Endothelial cell of umbilical vein (primary cell): ENCODE measurements around the gene RYR3. TPM values are rescaled to one million over a fixed set of nuclear protein-coding genes. Genes with fewer than 3 reads are reported as not detected.

Experiments
- BruUV-seq: library from RNA; stranded (reverse); fragments of 400-500 nt; replicated peaks from 2 replicates; lab custom pipeline; 2021; lab: Mats Ljungman, UMichigan
- CTCF ChIA-PET: fragments of 300-600, 350-600 bp; sonication (Branson Sonifier 250); formaldehyde crosslinking; loops from one replicate; lab custom pipeline; 2021; ENCODE audit warnings: antibody characterized with exemption, inconsistent platforms; lab: Charles Lee
- POLR2A ChIA-PET: fragments of 300-600, 350-600 bp; sonication (Branson Sonifier 250); formaldehyde crosslinking; loops from one replicate; lab custom pipeline; 2021; ENCODE audit warnings: antibody characterized with exemption, inconsistent platforms; lab: Charles Lee
- DNase-seq: peaks from one replicate; pipeline ENCODE4 v3.0.0-alpha.2; 2011; ENCODE audit warnings: low read depth, low spot score
- FAIRE-seq: peaks from 2 replicates; lab custom pipeline; 2011; peaks lifted over from hg19 to GRCh38; lab: Jason Lieb, UNC
- H2AFZ ChIP-seq: 2 replicates; pipeline ENCODE4 v1.6.0; 2012; ENCODE audit warnings: low read depth, low read length, control low read depth, inconsistent platforms
- H3K27ac ChIP-seq: 2 replicates; pipeline ENCODE4 v1.5.1; 2011; ENCODE audit warnings: low read depth, mild to moderate bottlenecking, control low read depth, low read length, moderate library complexity; ENCODE audit not compliant: insufficient read depth
- H3K27me3 ChIP-seq, 2 experiments: 2 replicates each; pipeline versions ENCODE4 v1.6.0 to v1.6.1; 2011; ENCODE audit warnings: low read length in 2 of 2, mixed read lengths in 1 of 2; ENCODE audit not compliant: control insufficient read depth in 2 of 2, insufficient read depth in 2 of 2
- H3K36me3 ChIP-seq, 2 experiments: 2 replicates in 1 of 2; 3 replicates in 1 of 2; pipeline ENCODE4 v1.5.1; 2011; ENCODE audit warnings: low read length in 2 of 2, mild to moderate bottlenecking in 1 of 2, moderate library complexity in 1 of 2; ENCODE audit not compliant: control insufficient read depth in 2 of 2, insufficient read depth in 2 of 2; ENCODE audit errors: extremely low read depth in 1 of 2
- H3K4me1 ChIP-seq: 3 replicates; pipeline ENCODE4 v1.5.1; 2011; ENCODE audit warnings: mild to moderate bottlenecking, low read length; ENCODE audit not compliant: control insufficient read depth, insufficient read depth; ENCODE audit errors: extremely low read depth
- H3K4me2 ChIP-seq: 2 replicates; pipeline ENCODE4 v1.6.1; 2011; ENCODE audit warnings: low read length, control low read depth, mixed read lengths; ENCODE audit not compliant: insufficient read depth
- H3K4me3 ChIP-seq, 3 experiments: fragments of 200-600 bp in 1 of 3; sonication (generic), shearing (Covaris generic) in 1 of 3; replicated peaks in 1 of 3; 2 replicates each; pipeline ENCODE4 v1.5.1; 2011 to 2016; ENCODE audit warnings: control low read depth in 3 of 3, low read length in 3 of 3, mild to moderate bottlenecking in 2 of 3, inconsistent platforms in 1 of 3, low read depth in 1 of 3, moderate library complexity in 1 of 3; ENCODE audit not compliant: insufficient read depth in 1 of 3
- H3K79me2 ChIP-seq: 2 replicates; pipeline ENCODE4 v1.6.0; 2012; ENCODE audit warnings: low read length, inconsistent platforms; ENCODE audit not compliant: control insufficient read depth, insufficient read depth
- H3K9ac ChIP-seq: replicated peaks from 2 replicates; pipeline ENCODE3; 2011; ENCODE audit warnings: low read length, control low read depth; ENCODE audit not compliant: insufficient read depth; ENCODE audit errors: extremely low read depth
- H3K9me1 ChIP-seq: replicated peaks from 3 replicates; pipeline ENCODE4 v1.6.0; 2011; ENCODE audit warnings: mild to moderate bottlenecking, low read length; ENCODE audit not compliant: control insufficient read depth, insufficient read depth; ENCODE audit errors: extremely low read depth
- H3K9me3 ChIP-seq: replicated peaks from 2 replicates; pipeline ENCODE4 v1.5.1; 2012; ENCODE audit warnings: low read length, inconsistent platforms; ENCODE audit not compliant: control insufficient read depth, insufficient read depth
- H4K20me1 ChIP-seq: replicated peaks from 2 replicates; pipeline ENCODE3; 2011; ENCODE audit warnings: mild to moderate bottlenecking, low read length; ENCODE audit not compliant: control insufficient read depth, insufficient read depth; ENCODE audit errors: extremely low read depth
- CTCF ChIP-seq, 2 donors: IDR thresholded peaks; 1 replicate in 1 of 2; 2 replicates in 1 of 2; pipeline ENCODE4 v1.5.1; 2011; ENCODE audit warnings: low read length in 2 of 2, mild to moderate bottlenecking in 2 of 2, moderate library complexity in 2 of 2, control low read depth in 1 of 2, inconsistent platforms in 1 of 2, low read depth in 1 of 2; ENCODE audit not compliant: insufficient read depth in 1 of 2; ENCODE audit errors: extremely low read depth in 1 of 2
- EZH2 ChIP-seq: IDR thresholded peaks from 2 replicates; pipeline ENCODE4 v1.6.1; 2012; ENCODE audit warnings: borderline replicate concordance, low read depth, mild to moderate bottlenecking, moderate library complexity, low read length, inconsistent platforms; ENCODE audit not compliant: severe bottlenecking
- FOS ChIP-seq: IDR thresholded peaks from 2 replicates; pipeline ENCODE4 v1.6.1; 2011; ENCODE audit warnings: mild to moderate bottlenecking, low read length, moderate library complexity, borderline replicate concordance; ENCODE audit not compliant: insufficient read depth
- GATA2 ChIP-seq: IDR thresholded peaks from 2 replicates; pipeline ENCODE4 v1.7.0; 2011; ENCODE audit warnings: low read depth, mild to moderate bottlenecking, moderate library complexity, mixed read lengths, low read length; ENCODE audit not compliant: insufficient read length, insufficient read depth
- JUN ChIP-seq: IDR thresholded peaks from 2 replicates; pipeline ENCODE4 v1.6.1; 2011; ENCODE audit warnings: borderline replicate concordance, low read depth; ENCODE audit not compliant: insufficient read length, insufficient read depth
- MAX ChIP-seq: IDR thresholded peaks from 2 replicates; pipeline ENCODE4 v1.6.1; 2011; ENCODE audit not compliant: insufficient read depth, insufficient read length
- MYC ChIP-seq: IDR thresholded peaks from one replicate; pipeline ENCODE4 v1.6.1; 2011; ENCODE audit warnings: mild to moderate bottlenecking, low read depth, low read length
- POLR2A ChIP-seq: IDR thresholded peaks from 2 replicates; pipeline ENCODE4 v1.6.1; 2012; ENCODE audit warnings: low read depth, mild to moderate bottlenecking, control low read depth, low read length
- POLR2AphosphoS5 ChIP-seq: IDR thresholded peaks from 2 replicates; pipeline ENCODE4 v1.6.1; 2012; ENCODE audit warnings: low read depth, mild to moderate bottlenecking, control low read depth, low read length, moderate library complexity; ENCODE audit not compliant: insufficient read depth
- dilution Hi-C: fragments of 300-500 bp; cut with MboI; formaldehyde crosslinking; loops from one replicate; pipeline ENCODE4 v1.15.0; 2019; ENCODE audit warnings: low sequenced_read_pairs; ENCODE audit not compliant: extremely low pct_ligation_motif_present
- intact Hi-C: fragments of 100-400 bp; cut with micrococcal nuclease; formaldehyde crosslinking; loops from one replicate; pipeline ENCODE4 v1.10.0; 2022
- polyA plus RNA-seq, 4 experiments: library from polyadenylated mRNA; depleted of rRNA in 3 of 4; stranded (reverse) in 3 of 4; unstranded in 1 of 4; fragments of >200 nt; gene quantifications; 2 replicates each; pipeline versions ENCODE4 v1.2.1 to v1.2.3, GENCODE V29; 2011 to 2012; ENCODE audit warnings: missing spikeins in 1 of 4
- total RNA-seq: library from RNA; stranded (reverse); gene quantifications from 2 replicates; pipeline ENCODE4 v1.2.3, GENCODE V29; 2021

RYR3 gene
- total and polyA plus RNA-seq, 2 donors (not counting 3 experiments of a cell fraction or from before 2014, with no cell fraction given), result not detected

GRCh38 chr15:33553157-33553556 lies 242.4 kb downstream of the RYR3 start:
- CTCF ChIA-PET, result no interaction called here
- DNase-seq (no peak), FAIRE-seq (no peak)
- Histone ChIP-seq H3K9ac (no peak overlapping the region), H3K4me1 (no peaks in the 10 kb centered on the region), H3K27ac (no peak overlapping the region), H3K4me2 (no peak overlapping the region), H3K9me1 (no peaks in the 10 kb centered on the region), H3K27me3 (no peaks in the 10 kb centered on the region), H3K36me3 (no peaks in the 10 kb centered on the region), H2AFZ (no peak overlapping the region), H3K4me3 (no peak overlapping the region), H4K20me1 (no peaks in the 10 kb centered on the region), H3K79me2 (no peaks in the 10 kb centered on the region), H3K9me3 (no peaks in the 10 kb centered on the region)
- BruUV-seq, result no TSS peak
- POLR2A ChIA-PET, result no interaction called here
- dilution Hi-C loops, result no loop called here
- intact Hi-C loops, result no loop called here
- TF ChIP-seq POLR2A (no peak), POLR2AphosphoS5 (no peak), FOS (no peak), MAX (no peak), GATA2 (no peak), MYC (no peak), CTCF (IDR thresholded peaks at IDR 0.05; ENCODE audit: extremely low read depth in 1 of 2, insufficient read depth in 1 of 2, low read depth in 1 of 2, low read length in 2 of 2) (no peak), JUN (no peak), EZH2 (no peak)
